ENCODE results near the gene AFF3. TPM values are rescaled to one million over a fixed set of nuclear protein-coding genes. Genes with fewer than 3 reads are reported as not detected.

AFF3 gene
- total RNA-seq, 1 experiment from 2014 or later: 0.22 TPM

DNA sequence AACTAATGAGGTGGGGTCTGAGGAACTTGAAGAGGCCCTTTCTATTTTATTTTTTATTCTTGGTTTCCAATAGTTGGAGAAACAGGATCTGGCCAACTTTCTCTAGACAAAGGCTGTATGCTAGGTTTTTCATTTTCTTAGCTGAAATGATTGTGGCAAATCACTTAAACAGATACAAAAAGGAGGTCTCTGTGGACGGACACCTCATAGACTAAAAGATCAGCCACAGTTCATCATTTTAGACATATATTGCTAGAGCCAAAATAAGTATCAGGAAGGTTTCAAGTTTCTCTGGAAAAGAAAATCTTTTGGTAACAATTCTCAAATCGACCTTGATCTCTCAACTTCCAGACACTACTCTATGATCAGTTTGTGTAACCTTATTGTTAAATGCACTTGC lies 428.0 kb downstream of the AFF3 start:
- Mint-ChIP-seq H3K27ac (no peak overlapping the region; a peak in 1 of 7 replicates), H3K4me1 (peaks cover 8 to 9% of the 10 kb centered on the region in 2 experiments; a peak in 3 of 4 replicates), H3K27me3 (ENCODE audit: low read depth) (no peaks in the 10 kb centered on the region), H3K36me3 (ENCODE audit: insufficient read depth in 1 of 3, low read depth in 3 of 3) (no peaks in the 10 kb centered on the region), H3K4me3 (no peak overlapping the region), H3K9me3 (no peaks in the 10 kb centered on the region)
- Histone ChIP-seq H3K9ac (ENCODE audit: extremely low read depth, insufficient read length, low read length) (no peak overlapping the region), H2AFZ (ENCODE audit: low read length) (no peak overlapping the region), H2BK120ac (ENCODE audit: low read depth, low read length, poor library complexity, severe bottlenecking) (no peak overlapping the region), H4K8ac (replicated peaks; ENCODE audit: insufficient read length, low read depth, low read length) (no peak overlapping the region), H4K20me1 (ENCODE audit: control insufficient read depth, insufficient read depth, insufficient read length) (no peaks in the 10 kb centered on the region), H3K56ac (ENCODE audit: insufficient read length, low read depth, low read length) (no peak overlapping the region), H3K18ac (ENCODE audit: insufficient read length, low read depth, low read length) (no peak overlapping the region), H2BK20ac (ENCODE audit: low read depth, low read length, poor library complexity, severe bottlenecking) (no peak overlapping the region), H2BK15ac (ENCODE audit: low read depth, low read length) (no peak overlapping the region), H3K14ac (ENCODE audit: insufficient read depth, low read length) (no peak overlapping the region), H3K27me3 (ENCODE audit: insufficient read depth, low read length) (no peaks in the 10 kb centered on the region), H3T11ph (ENCODE audit: low read length) (no peak overlapping the region), H4K91ac (ENCODE audit: insufficient read length, low read depth, low read length) (no peak overlapping the region), H3K4me2 (ENCODE audit: insufficient read depth, insufficient read length, low read length) (no peak overlapping the region), H3K23ac (ENCODE audit: insufficient read length, low read depth, low read length) (no peak overlapping the region), H3K4ac (ENCODE audit: low read depth, low read length) (no peak overlapping the region), H4K5ac (ENCODE audit: insufficient read length, low read depth, low read length) (no peak overlapping the region), H2AK5ac (ENCODE audit: insufficient read length, low read length) (no peak overlapping the region), H3K9me3 (ENCODE audit: control insufficient read depth, low read depth, low read length) (no peaks in the 10 kb centered on the region), H2BK12ac (ENCODE audit: insufficient read length, low read depth, low read length) (no peak overlapping the region), H3K4me1 (ENCODE audit: insufficient read depth, low read length) (no peaks in the 10 kb centered on the region), H3K79me1 (ENCODE audit: insufficient read depth, low read depth, low read length, poor library complexity, severe bottlenecking) (no peaks in the 10 kb centered on the region), H3K23me2 (ENCODE audit: insufficient read length, low read depth, low read length, poor library complexity, severe bottlenecking) (no peaks in the 10 kb centered on the region), H3K27ac (ENCODE audit: insufficient read length, low read depth, low read length) (no peak overlapping the region), H3K79me2 (ENCODE audit: insufficient read depth, low read length) (no peaks in the 10 kb centered on the region), H2BK5ac (ENCODE audit: insufficient read length, low read length) (no peak overlapping the region)
- WGBS (ENCODE audit: extremely low coverage, insufficient read length, low lambda C conversion rate): no CpG with 5 or more reads among the region's 2 CpGs
- TF ChIP-seq, protein P1, sequence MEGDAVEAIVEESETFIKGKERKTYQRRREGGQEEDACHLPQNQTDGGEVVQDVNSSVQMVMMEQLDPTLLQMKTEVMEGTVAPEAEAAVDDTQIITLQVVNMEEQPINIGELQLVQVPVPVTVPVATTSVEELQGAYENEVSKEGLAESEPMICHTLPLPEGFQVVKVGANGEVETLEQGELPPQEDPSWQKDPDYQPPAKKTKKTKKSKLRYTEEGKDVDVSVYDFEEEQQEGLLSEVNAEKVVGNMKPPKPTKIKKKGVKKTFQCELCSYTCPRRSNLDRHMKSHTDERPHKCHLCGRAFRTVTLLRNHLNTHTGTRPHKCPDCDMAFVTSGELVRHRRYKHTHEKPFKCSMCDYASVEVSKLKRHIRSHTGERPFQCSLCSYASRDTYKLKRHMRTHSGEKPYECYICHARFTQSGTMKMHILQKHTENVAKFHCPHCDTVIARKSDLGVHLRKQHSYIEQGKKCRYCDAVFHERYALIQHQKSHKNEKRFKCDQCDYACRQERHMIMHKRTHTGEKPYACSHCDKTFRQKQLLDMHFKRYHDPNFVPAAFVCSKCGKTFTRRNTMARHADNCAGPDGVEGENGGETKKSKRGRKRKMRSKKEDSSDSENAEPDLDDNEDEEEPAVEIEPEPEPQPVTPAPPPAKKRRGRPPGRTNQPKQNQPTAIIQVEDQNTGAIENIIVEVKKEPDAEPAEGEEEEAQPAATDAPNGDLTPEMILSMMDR (conservative IDR thresholded peaks at IDR 0.05): no peak
- DNase-seq: no peak
